Measurements from ENCODE around the gene LRRC45.
A peak's percentile ranks its signal among the peaks of the same experiment; 100 is the strongest.

LRRC45 gene

GRCh38 chr17:82008258-82008940 is 14.7 kb upstream of the LRRC45 start:
- no peak for DNase-seq

- DNase-seq: no peak
Measured at GRCh38 chr17:82008941-82009405, 14.1 kb upstream of the LRRC45 start.

DNA sequence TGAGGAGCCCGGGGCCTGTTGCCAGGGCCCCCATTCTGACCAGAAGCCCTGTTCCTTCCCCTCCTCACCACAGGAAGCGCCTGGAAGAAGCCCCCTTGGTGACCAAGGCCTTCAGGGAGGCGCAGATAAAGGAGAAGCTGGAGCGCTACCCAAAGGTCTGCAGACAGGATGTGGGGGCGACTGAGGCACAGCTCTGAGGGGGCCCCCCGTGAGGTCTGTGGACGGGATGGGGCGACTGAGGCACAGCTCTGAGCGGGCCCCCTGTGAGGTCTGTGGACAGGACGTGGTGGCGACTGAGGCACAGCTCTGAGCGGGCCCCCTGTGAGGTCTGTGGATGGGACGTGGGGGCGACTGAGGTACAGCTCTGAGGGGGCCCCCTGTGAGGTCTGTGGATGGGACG is 13.7 kb upstream of the LRRC45 start:
- no peak for DNase-seq

- no peak for DNase-seq
Measured at GRCh38 chr17:82010575-82011525, 12.3 kb upstream of the LRRC45 start.

- no peak for DNase-seq
Measured at GRCh38 chr17:82011617-82012187, 11.4 kb upstream of the LRRC45 start.

GRCh38 chr17:82012261-82012639 is 10.9 kb upstream of the LRRC45 start:
- DNase-seq: no peak

DNA sequence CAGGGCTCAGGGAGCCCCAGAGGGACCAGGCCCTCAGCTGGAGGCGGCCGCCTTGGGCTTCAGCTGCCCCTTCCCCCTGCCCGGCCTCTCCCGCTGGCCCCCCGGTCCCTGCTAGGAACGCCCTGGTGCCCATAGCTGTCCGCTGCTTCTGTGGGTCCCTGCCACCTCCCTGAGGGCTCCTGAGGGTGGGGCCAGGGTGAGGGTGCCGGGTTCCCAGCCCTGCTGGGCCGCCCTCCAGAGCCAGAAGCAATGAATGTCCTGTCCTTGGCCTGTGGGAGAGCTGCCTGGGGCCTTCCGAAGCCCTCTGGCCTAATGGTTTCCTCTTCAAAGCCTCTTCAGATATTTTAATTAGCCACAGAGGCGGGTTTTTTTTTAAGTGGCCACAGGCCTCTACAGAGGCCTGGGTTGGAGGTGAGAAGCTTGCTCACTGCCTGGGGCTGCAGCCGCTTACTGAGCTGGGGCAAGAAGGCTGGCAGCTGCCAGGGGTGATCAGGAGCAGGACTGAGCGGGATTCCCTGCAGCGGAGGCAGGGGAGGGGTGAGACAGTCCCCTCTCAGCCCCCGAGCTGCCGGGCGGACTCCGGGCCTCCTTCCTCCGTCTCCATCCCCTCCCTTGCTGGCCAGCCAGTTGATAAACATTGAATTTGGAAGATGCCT is 10.3 kb upstream of the LRRC45 start:
- DNase-seq: no peak

DNA sequence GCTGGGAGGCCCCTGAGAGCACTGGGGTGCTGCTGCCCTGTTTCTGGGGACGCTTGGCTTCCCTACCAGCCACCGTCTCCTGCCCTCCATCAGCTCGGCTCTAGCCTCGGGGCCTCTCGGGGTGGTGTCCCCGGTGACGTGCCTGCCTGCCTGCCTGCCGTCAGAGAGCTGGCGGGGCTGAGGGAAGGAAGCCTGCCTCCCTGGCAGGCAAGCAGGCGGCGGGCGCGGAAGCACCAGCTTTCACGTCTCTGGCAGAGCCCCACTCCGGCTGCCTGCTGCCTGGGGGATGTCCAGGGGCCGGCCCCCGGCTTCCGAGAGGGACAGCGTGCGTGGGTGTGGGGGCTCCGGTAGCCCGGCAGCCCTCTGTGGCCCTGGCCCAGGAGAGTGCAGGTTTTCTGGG is 9.8 kb upstream of the LRRC45 start:
- peak; percentile 79 for DNase-seq

- no peak for DNase-seq
Measured at GRCh38 chr17:82013772-82014321, 9.3 kb upstream of the LRRC45 start.

DNA sequence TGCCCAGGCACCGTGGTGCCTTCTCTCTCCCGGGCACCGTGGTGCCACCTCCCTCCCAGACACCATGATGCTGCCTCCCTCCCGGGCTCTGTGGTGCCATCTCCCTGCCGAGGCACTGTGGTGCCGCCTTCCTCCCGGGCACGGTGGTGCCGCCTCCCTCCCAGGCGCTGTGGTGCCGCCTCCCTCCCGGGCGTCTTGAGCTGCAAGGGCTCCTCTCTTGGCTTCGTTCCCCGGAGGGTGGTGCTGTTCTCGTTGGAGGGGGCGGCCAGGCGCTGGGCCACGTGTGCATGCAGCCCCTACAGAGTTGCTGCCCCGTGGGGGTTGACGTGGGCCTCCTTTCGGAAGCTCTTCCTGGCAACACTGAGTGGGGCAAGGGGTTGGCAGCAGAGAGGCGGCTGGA is 8.7 kb upstream of the LRRC45 start:
- no peak for DNase-seq

DNA sequence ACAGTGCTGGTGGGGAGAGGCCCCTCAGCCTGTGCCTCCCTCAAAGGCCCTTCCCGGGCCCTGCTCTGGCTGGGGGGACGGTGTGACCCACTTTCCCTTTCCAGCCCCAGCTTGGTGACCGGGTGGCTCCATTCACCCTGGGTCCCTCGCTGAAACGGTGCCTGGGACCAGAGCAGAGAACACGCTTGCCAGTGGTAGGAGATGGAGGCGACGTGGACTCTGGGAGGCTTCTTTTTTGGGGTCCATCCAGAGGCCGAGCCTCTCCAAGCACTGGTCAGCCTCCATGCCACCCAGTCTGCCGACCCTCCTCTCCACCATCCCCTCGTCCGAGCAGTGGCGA is 8.2 kb upstream of the LRRC45 start:
- no peak for DNase-seq

DNA sequence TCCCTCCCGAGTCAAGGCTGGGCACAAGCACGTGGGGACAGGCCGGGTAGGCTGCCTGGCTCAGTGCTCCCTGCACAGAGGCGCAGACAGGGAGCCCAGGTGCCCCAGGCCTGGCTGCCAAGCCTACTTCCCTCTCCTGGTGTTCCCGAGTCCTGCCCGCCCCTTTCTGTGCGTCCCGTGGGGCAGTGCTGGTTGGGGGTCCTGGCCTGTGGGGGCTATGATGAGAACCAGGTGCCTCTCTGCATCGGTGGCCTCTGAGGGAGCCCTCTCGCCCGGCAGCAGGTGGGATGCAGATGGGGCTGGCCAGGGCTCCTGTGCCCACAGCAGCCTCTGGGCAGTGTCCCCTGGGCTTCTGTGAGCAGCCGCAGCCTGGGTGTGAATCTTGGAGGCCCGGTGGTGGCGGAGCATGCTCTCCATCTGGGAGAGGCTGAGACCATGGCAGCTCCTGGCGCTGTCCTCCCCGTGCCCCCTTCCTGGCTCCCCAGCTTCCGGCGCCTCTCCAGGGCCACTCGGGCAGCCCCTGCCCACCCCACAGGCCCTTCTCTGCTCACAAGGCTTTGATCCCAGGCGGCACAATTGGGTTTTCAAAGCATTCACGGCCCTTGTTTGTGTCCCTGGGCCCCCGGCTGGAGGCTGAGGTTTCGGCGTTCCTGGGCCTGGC is 7.7 kb upstream of the LRRC45 start:
- no peak for DNase-seq

DNA sequence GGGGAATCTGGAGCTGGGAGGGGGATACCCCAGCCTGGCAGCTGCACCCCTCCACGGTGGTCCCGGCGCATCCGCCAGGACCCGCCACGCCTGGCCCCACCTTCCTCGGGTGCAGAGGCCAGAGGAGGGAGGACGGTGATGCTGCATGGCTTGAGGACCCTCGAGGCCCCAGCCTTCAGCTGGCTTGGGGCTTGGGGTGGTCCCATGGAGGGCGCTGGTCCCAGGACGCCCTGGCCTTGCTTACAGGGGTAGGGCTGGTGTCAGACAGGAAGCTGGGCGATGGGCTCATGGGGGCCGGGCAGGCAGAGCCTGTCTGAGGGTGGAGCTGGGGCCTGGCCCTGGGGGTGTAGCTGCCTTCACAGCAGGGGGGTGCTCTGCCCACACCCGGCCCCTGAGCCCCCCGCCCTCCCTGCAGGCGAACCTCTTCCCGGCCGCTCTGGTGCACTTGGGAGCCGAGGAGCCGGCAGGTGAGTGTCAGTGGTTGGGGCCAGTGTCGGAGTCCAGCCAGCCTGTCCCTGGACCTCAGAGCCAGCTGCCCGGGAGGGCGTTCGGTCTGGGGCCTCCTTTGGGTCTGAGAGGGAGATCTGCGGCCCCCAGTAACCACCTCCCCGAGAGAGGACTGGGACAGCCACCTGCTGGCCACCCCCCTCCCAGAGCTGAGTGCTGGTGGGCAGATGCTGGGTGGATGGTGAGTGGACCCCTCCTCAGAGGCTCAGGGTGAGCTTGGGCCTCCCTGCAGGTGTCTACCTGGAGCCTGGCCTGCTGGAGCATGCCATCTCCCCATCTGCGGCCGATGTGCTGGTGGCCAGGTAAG is 6.8 kb upstream of the LRRC45 start:
- no peak for DNase-seq

DNA sequence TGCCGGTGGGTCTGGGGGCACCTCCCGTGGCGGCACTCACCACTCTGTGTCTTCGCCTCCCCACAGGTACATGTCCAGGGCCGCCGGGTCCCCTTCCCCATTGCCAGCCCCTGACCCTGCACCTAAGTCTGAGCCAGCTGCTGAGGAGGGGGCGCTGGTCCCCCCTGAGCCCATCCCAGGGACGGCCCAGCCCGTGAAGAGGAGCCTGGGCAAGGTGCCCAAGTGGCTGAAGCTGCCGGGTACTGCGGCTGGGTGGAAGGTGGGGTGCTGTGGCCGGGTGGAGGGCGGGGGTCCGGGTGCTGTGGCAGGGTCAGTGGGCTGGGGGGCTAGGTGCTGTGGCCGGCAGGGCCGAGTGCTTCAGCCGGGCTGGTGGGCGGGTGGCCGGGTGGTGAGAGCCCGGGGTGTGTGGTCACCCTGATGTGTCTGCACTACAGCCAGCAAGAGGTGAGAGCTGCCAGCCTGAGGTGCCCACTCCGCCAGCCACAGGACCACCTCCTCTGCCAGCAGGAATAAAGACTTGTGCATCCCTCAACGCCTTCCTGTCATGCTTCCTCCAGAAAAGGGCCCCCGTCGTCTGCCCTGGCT is 6.1 kb upstream of the LRRC45 start:
- DNase-seq: no peak

DNA sequence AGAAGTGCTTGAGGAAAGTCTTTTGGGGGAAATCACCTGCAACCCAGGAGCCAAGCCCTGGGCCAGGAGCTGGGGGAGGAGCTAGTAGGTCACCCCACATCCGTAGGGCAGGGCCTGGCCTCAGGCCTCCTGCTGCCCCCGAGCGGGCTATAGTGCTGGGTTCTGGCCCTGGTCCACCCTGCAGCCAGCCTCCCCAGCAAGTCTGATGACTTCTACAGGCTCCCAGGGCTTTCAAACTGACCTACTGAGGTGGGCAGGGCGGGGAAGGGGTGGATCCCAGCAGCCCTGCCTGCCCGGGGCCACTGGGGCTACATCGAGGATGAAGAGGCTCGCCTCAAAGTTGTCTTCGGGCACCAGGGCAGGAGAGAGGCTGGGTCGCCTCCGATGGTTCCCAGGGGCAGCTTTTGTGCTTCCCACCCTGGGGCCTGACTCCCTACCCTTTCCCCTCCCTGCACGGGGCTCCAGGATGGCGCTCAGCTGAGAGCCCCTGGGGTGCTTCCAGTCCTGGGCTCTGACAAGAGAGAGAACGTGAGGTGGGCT is 5.4 kb upstream of the LRRC45 start:
- DNase-seq: no peak

- no peak for DNase-seq
Measured at GRCh38 chr17:82018152-82018988, 4.7 kb upstream of the LRRC45 start.

- no peak for DNase-seq
Measured at GRCh38 chr17:82018989-82019689, 4.0 kb upstream of the LRRC45 start.

DNA sequence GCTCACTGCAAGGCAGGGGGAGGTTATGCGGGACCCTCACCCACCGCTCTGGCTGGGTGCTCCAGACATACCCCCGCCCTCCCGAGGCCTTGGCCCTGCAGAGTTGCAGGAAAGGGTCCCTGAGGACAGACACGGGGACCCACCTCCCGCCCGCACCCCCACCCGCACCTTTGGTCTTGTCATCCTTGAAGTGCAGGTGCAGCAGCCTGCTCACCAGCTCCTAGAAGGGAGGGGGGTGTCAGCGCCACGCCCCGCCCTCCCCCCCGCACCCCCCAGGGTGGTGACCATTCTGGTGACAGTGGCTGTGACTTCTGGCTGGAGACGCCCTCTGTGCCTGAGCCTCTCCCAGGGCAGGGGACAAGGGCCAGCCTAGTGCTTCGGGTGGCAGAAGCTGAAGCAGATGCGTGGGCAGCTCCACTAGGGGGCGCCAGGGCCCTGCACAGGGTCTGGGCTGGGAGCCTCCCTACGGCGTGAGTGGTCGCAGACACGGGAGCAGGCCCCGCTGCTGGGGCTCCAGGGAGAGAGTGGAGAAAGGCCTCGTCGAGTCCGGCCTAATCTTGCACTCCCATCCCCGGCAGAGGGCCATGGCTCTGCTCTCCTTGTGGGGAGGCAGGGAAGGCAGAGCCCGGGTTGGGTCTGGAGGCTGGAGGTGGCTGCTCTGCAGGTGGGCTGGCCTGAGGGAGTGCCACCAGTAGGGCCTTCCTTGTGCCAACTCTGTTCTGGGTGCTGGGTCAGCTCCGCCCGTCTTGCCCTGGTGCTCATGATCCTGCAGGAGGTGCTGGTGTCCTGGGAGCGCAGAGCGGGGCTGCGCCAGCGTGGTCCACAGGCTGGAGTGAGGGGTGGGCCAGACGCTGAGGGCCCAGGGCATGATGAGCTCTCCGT is 3.2 kb upstream of the LRRC45 start:
- DNase-seq: no peak
